Stimulated activated CD8-positive, alpha-beta memory T cell treated with anti-CD3 and anti-CD28 coated beads, Interleukin-12 subunit alpha, Interleukin-12 subunit beta, amount 100 ng/mL, for 24 hours (primary cell): ENCODE measurements around the gene TFIP11.

ENCODE experiments used
- DNase-seq: peaks from one replicate; pipeline ENCODE4 v3.0.0-alpha.2; 2020; ENCODE audit errors: extremely low read depth

Gene TFIP11

GRCh38 chr22:26503758-26504157 lies 8.5 kb downstream of the TFIP11 start:
- DNase-seq: no peak

DNA sequence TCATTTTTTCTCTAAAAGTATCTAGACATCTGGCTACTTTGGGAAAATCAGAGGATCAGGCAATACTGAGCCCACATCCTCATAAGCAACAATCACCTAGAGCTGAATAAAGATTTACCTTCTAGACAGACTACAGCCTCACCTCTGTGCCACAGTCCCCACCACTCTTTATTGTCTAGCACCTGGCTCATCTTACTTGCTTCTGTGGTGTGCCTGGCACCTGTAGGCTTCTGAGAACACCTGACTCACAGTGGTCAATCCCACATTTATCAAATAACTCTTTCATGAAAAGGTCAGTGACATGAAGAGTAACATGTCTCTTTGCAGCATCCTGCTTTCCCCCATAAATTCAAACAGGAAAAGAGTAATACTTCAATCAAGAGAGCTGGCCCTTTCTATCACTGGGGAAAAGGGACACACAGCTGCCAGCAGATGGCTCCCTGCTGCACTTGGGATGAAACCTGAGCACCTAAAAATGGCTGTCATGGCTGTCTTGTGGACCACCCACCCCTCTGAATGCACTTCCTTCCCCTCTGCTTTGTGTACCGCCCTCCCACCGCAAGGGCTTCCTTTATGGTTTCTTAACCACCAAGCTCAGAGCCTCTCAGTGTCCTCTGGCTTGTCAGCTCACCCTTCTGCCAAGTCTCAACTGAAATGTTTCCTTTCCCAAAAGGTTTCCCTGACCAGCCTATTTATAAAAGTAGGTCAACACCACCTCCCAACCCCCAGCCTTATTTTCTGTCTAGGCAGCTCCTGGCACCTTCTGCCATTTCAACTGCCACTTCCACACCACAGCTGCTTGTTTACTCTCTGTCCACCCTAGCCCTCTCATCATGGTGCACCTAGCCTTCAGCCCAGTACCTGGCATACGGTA lies 9.3 kb downstream of the TFIP11 start:
- no peak for DNase-seq

DNA sequence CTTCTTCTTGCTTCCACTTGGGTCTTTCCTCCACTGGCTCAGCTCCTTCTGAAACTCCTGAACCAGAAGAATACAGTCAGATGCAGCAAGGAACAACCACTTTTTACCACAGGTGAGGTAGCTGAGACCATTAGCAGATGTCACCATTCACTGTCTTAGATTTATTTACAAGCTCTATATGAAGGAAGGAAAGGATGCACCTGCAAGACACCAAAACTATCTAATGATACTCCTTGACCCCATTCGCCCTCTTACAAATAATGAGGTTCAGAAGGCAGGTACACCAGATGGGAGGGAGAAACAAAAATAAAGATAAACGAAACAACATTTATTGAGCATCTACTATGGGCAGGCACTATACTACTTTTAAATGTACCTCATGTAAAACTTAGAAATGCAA lies 10.3 kb downstream of the TFIP11 start:
- no peak for DNase-seq

GRCh38 chr22:26499188-26499703 lies 13.0 kb downstream of the TFIP11 start:
- DNase-seq: no peak

- no peak for DNase-seq
Measured at GRCh38 chr22:26496456-26496855, 15.8 kb downstream of the TFIP11 start.

GRCh38 chr22:26494506-26494905 lies 17.8 kb downstream of the TFIP11 start:
- no peak for DNase-seq

- DNase-seq: no peak
Measured at GRCh38 chr22:26492220-26492619, 20.1 kb downstream of the TFIP11 start.

DNA sequence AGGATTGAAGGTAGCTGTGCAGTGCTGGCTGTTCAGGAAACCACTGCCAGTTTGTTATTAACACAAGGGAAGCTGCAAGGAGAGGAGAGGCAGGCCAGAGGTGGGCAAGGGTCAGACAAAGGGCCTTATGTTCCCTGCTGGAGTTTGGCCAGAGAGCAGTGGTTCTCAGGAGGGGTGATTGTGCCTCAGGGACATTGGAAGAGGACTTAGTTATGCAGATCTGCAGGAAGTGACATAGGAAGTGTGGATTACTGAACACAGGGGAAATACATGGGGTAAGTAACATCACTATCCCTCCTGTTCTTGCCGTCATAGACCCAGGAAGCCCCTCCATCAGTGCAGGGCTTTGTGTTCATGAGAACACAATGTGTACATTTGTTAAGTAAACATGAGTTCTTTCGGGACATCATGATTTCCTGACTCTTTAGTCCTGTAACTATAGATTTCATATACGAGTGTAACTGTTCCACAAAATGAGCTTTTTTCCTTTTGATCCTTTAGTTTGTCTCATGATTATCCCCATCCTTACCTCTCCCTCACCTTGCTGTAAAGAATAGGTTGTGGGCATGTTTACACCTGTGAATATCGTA lies 22.7 kb downstream of the TFIP11 start:
- DNase-seq: no peak

- DNase-seq: no peak
Measured at GRCh38 chr22:26487996-26488395, 24.3 kb downstream of the TFIP11 start.

- no peak for DNase-seq
Measured at GRCh38 chr22:26486394-26486793, 25.9 kb downstream of the TFIP11 start.

GRCh38 chr22:26485806-26486390 lies 26.4 kb downstream of the TFIP11 start:
- no peak for DNase-seq

DNA sequence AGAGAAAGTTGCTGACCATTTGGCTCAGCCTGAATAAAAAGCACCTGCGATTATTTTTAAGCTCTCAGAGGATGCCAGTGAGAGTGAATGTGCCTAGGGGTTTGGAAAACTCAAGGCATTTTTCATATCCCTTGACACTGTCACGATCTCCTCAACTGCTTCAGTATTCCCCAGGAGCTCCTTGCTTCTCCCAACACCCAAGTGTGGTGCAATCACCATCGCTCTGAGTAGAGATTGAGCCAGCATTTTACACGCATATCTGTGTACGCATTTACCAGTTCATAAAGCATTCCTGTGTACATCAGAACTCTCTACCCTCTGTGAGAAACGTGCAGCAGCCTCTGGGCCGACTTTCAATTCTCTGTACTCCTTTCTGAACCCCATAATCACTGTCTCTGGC lies 27.3 kb downstream of the TFIP11 start:
- DNase-seq: no peak

GRCh38 chr22:26484360-26484706 lies 27.9 kb downstream of the TFIP11 start:
- DNase-seq: no peak

DNA sequence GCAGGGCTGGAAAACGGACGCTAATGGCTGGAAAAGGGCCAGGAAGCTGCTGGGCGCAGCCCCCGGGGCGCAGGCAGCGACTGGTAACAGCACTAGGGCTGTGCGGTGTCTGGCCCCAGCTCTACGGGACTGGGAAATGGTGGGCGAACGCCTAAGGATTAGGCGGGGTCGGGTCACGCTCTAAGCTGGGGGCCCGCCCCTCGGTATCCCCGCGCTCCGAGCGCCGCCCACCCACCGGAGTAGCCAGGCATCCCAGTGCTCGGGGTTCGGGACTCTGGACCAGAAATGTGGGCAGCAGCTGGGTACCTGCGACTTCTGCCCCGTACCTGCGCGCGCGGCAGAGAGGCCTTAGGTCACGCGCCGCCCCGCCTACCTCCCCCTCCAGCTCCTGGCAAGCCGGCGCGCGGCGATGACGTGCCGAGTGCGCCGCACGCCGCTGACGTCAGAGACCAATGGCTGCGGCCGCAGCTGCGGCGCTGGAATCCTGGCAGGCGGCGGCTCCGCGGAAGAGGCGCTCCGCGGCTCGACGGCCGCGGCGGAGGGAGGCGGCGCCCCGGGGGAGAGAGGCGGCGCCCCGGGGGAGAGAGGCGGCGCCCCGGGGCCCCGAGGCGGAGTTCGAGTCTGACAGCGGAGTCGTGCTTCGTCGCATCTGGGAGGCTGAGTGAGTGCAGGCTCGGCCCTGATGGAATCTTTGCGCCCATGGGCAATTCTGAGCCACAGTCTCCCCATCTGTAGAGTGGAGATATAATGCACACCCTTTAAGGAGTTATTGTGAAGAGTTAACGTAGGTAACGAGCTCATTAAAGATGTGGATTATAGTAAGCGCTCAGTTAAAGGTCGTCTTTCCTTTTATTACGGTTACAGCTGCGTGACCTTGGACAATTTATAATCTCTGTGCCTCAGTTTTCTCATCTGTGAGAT lies 28.6 kb downstream of the TFIP11 start, which contains the start of the genes HPS4 and SRRD:
Gene HPS4, minus strand, starts transcription at position 345 of the 921 bp plus-strand sequence. CDS start 2,021 bp downstream, outside the sequence.
Gene SRRD, plus strand, starts transcription at position 439 of the 921 bp plus-strand sequence. Its CDS starts 14 bp downstream, at position 453.
- peak; percentile 66 for DNase-seq

DNA sequence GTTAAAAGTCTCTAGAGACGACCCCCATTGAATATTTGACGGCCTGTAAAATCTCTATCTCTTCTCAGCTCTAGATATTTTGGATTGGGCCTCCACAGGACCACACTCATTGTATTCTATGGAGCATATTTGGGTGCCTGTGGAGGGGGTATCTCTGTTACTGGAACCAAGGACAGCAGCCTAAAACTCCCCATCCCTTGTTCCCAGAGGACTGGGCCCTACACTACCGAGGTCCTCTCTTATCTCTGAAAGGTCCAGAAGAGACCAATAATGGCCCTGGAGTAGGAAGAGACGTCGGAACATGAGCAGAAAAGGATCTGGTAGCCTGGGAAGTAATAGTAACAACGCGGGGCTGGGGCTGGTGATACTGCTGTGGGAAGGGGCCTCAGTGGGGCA lies 29.2 kb downstream of the TFIP11 start:
- DNase-seq: no peak

DNA sequence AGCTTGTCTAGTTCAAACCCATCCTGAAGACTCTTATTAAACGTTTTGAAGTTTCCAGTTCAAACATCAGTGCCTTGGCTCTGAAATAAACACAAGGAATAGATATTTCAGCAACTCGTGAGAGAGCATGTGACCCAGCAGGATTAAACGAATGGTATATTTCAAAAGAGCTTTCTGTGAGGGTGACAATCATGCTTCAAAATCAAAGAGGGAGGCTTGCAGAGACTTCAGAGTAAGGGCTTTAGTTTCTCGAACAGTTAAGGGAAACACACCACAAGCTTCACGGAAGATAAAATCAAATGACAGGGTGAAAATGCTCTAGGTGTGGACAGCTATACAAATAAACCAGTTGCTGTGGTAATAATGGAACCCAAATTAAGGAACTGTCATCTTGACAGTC lies 30.1 kb downstream of the TFIP11 start:
- no peak for DNase-seq

DNA sequence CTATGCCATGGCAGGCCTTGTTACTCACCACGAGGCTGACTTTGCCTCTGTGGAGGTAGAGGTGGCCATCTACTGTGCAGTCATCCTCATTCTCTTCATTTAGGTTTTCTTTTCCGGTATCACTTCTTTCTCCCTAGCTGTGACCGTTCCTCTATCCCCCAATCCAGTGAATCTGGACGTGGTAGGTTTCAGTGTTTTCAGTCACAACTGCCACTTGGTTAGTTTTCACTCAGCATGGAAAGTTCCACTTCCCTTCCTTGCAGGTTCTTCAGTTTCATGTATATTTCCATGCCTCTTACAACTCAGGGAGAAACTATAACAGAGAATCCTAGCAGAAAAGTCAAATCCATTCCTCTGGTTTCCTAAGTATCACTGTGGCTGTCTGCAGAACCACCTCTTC lies 30.6 kb downstream of the TFIP11 start:
- no peak for DNase-seq

GRCh38 chr22:26481112-26481693 lies 31.1 kb downstream of the TFIP11 start:
- no peak for DNase-seq

- DNase-seq: no peak
Measured at GRCh38 chr22:26480611-26480932, 31.7 kb downstream of the TFIP11 start.

DNA sequence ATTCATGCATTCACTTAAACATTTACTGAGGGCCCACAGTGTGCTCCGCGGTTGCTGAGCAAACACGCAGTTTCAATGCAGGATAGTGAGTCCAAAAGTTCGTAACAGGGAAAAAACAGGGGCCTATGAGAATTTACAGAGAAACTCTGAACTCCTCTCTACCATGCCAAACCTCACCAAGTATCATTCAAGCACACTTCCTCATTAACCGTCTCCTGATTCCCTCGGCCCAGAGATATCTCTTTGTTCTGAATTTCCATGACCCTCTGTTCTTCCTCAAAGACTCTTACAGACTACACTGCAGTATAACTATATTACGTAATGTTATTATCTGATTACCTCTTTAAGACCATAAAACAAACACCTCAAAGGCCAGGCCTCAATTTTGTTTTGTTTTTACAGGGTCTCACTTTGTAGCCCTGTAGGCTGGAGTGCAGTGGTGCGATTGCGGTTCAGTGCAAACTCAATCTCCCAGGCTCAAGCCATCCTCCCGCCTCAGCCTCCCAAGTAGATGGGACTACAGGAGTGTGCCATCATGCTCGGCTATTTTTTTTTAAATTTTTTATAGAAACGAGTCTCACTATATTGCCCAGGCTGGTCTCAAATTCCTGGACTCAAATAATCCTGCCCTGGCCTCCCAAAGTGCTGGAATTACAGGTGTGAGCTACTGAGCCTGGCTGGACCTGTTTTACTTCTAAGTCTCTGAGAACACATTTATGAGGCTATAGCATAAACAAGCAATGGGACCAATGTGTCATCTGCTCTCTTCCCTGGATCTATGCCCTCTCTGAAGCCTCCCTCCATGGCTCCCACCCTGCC lies 32.3 kb downstream of the TFIP11 start:
- DNase-seq: no peak
